ENCODE results near the gene SLC25A12. TPM values are rescaled to one million over a fixed set of nuclear protein-coding genes. Genes with fewer than 3 reads are reported as not detected.

The SLC25A12 gene, protein sequence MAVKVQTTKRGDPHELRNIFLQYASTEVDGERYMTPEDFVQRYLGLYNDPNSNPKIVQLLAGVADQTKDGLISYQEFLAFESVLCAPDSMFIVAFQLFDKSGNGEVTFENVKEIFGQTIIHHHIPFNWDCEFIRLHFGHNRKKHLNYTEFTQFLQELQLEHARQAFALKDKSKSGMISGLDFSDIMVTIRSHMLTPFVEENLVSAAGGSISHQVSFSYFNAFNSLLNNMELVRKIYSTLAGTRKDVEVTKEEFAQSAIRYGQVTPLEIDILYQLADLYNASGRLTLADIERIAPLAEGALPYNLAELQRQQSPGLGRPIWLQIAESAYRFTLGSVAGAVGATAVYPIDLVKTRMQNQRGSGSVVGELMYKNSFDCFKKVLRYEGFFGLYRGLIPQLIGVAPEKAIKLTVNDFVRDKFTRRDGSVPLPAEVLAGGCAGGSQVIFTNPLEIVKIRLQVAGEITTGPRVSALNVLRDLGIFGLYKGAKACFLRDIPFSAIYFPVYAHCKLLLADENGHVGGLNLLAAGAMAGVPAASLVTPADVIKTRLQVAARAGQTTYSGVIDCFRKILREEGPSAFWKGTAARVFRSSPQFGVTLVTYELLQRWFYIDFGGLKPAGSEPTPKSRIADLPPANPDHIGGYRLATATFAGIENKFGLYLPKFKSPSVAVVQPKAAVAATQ
- total RNA-seq (2021) (25.9 and 28.8 TPM in 2 replicates), Bru-seq, nascent RNA (percentile 84 among the genes with signal in this experiment), BruChase-seq, experiment 1, labeled RNA remaining after a 2-hour chase (percentile 68 among the genes with signal in this experiment), BruChase-seq, experiment 2, labeled RNA remaining after a 6-hour chase (percentile 64 among the genes with signal in this experiment)
- long read RNA-seq, transcript SLC25A12-202 (18 exons, 2,979 nt): major isoform, 17 of 34 reads
- long read RNA-seq, partial matches to known transcripts: 3 of 34 reads
- long read RNA-seq, other reads (novel, unspliced or antisense): 14 of 34 reads

DNA sequence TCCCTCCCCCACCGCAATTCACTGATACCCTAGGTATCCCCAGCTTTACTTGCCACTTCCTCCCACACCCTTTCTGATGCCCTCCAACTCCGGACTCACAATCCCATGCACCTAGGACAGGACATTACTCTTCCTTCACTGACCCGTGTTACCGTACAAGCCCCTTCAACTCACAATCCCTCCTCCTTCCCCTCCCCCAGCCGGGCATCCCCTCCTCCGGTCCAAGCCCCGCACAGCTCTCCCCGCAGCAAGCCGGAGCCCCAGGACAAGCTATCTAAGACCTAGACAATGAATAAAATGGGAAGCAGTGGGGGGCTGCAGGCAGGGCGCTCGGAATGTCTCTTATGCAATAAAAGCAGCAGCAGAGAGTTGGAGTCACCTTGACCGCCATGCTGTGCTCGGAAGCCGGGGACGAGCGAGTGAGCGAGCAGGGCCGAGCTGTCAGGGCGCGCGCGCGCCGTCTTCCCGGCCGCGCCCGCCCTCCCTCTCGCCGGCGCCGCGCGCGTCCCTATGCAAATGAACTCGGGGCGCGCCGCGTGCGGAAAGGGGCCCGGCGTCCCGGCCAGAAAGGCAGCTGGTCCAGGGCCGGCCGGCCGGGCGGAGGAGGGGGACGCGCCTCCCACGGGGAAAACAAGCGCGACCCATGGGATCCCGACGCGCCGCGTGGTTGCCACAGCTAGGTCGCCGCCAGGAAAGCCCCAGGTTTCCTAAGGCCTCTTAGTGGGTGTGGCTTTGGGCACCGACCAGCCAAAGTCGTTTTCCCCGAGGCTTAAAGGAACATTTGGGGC lies at the start of gene SLC25A12:
Gene SLC25A12 (minus strand): TSS at position 421 of the 788 bp plus-strand sequence. CDS start 30 bp downstream, at position 391.
- POLR2A ChIA-PET (ENCODE audit: unreplicated experiment): interaction anchor here (0.5 to 0.6 kb wide), 5 partner anchors 8 to 973 kb away, joined by 4 to 14 read pairs (median 7); no protein-coding TSS in a partner anchor
- intact Hi-C loops (cut with micrococcal nuclease; ENCODE audit: unreplicated experiment): loop anchor here (1.0 to 2.0 kb wide), 2 partner anchors 28 to 209 kb away; partner anchors contain the start of genes DLX2 and HAT1

DNA sequence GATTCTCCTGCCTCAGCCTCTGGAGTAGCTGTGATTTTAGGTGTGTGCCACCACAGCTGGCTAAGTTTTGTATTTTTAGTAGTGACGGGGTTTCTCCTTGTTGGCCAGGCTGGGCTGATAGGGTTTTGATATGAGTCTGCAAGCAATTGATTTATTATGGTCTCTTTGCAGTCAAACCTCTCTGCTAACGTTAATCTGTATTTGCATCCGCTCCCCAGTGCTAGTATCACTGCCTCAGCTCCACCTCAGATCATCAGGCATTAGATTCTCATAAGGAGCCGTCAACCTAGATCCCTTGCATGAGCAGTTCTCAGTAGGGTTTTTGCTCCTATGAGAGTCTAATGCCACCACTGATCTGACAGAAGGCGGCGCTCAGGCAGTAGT lies 47.3 kb upstream of the SLC25A12 start:
- CTCF ChIA-PET: interaction anchor here (0.8 to 1.1 kb wide), 3 partner anchors 18 to 235 kb away, joined by 3 read pairs; partner anchors contain the start of gene HAT1
- H3K9me3 ChIP-seq (ENCODE audit: insufficient read depth, low read depth): no peaks in the 10 kb centered on the region
- no peaks in the 10 kb centered on the region for H3K9me2 ChIP-seq (ENCODE audit: insufficient read depth)
- peaks cover 94% of the 10 kb centered on the region for H3K79me2 ChIP-seq (ENCODE audit: low read depth)
- no TSS peak for BruUV-seq (replicated peaks)
- peaks cover 8% of the 10 kb centered on the region; the same call in 1 of the 2 replicates for H3K36me3 ChIP-seq (ENCODE audit: low read depth)
- POLR2A ChIA-PET (ENCODE audit: unreplicated experiment): no interaction called here
- intact Hi-C loops (cut with micrococcal nuclease; ENCODE audit: unreplicated experiment): no loop called here
- H3K4me2 ChIP-seq: no peak overlapping the region
- DNase-seq: no peak
- H4K20me1 ChIP-seq (ENCODE audit: insufficient read depth): peaks cover 39% of the 10 kb centered on the region
- H3K27ac ChIP-seq: no peak overlapping the region
- H3K27me3 ChIP-seq (ENCODE audit: insufficient read depth, low read depth): no peaks in the 10 kb centered on the region
- 0 out of 2 replicates have a peak, but pooled peaks cover 3% of the 10 kb centered on the region for H3F3A ChIP-seq (ENCODE audit: insufficient read depth, low read depth)
- H3K4me1 ChIP-seq (replicated peaks; ENCODE audit: insufficient read depth): no peaks in the 10 kb centered on the region
- no peak overlapping the region for H2AFZ ChIP-seq
- no peak overlapping the region for H3K4me3 ChIP-seq
- TF ChIP-seq EZH2 (IDR thresholded peaks at IDR 0.05; ENCODE audit: low read depth): no peak
- TF ChIP-seq, protein P1, sequence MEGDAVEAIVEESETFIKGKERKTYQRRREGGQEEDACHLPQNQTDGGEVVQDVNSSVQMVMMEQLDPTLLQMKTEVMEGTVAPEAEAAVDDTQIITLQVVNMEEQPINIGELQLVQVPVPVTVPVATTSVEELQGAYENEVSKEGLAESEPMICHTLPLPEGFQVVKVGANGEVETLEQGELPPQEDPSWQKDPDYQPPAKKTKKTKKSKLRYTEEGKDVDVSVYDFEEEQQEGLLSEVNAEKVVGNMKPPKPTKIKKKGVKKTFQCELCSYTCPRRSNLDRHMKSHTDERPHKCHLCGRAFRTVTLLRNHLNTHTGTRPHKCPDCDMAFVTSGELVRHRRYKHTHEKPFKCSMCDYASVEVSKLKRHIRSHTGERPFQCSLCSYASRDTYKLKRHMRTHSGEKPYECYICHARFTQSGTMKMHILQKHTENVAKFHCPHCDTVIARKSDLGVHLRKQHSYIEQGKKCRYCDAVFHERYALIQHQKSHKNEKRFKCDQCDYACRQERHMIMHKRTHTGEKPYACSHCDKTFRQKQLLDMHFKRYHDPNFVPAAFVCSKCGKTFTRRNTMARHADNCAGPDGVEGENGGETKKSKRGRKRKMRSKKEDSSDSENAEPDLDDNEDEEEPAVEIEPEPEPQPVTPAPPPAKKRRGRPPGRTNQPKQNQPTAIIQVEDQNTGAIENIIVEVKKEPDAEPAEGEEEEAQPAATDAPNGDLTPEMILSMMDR (conservative IDR thresholded peaks at IDR 0.05): no peak; the same call in 1 of the 2 replicates

More for the DNA sequence above, at the start of gene SLC25A12:
- Histone ChIP-seq H4K20me1 (ENCODE audit: insufficient read depth) (no peaks in the 10 kb centered on the region), H3K79me2 (ENCODE audit: low read depth) (peaks cover 11% of the 10 kb centered on the region), H2AFZ (peak within 1 kb of the TSS; percentile 100), H3K4me1 (replicated peaks; ENCODE audit: insufficient read depth) (peaks cover 22% of the 10 kb centered on the region), H3F3A (ENCODE audit: insufficient read depth, low read depth) (peaks cover 20% of the 10 kb centered on the region; the same call in 1 of the 2 replicates), H3K27ac (peak within 1 kb of the TSS; percentile 16; the same call in 1 of the 2 replicates), H3K36me3 (ENCODE audit: low read depth) (peaks cover 15% of the 10 kb centered on the region; the same call in 1 of the 2 replicates), H3K9me2 (ENCODE audit: insufficient read depth) (no peaks in the 10 kb centered on the region), H3K27me3 (ENCODE audit: insufficient read depth, low read depth) (no peaks in the 10 kb centered on the region), H3K4me2 (peak within 1 kb of the TSS; percentile 82), H3K4me3 (peak within 1 kb of the TSS; percentile 88), H3K9me3 (ENCODE audit: insufficient read depth, low read depth) (no peaks in the 10 kb centered on the region)
- TF ChIP-seq, protein P1 (conservative IDR thresholded peaks at IDR 0.05): no peak
- TF ChIP-seq EZH2 (IDR thresholded peaks at IDR 0.05; ENCODE audit: low read depth): no peak
- CTCF ChIA-PET: interaction anchor here (0.6 to 1.0 kb wide), 4 partner anchors 8 to 210 kb away, joined by 3 to 4 read pairs (median 3); no protein-coding TSS in a partner anchor
- DNase-seq: peak; percentile 78 to 92
- no TSS peak for BruUV-seq (replicated peaks)

Measured in PC-9 (cell line).